AG08395 (cell line): Measurements from ENCODE around the gene SCN9A.
"Not testable (repeated sequence)": the region's sequence is repeated elsewhere in the genome, so short reads cannot be mapped to it uniquely, and the experiment has no call there.

ENCODE experiments used
- DNase-seq: peaks from one replicate; pipeline ENCODE4 v3.0.0; 2012; ENCODE audit warnings: mixed read lengths, low spot score

SCN9A gene

DNA sequence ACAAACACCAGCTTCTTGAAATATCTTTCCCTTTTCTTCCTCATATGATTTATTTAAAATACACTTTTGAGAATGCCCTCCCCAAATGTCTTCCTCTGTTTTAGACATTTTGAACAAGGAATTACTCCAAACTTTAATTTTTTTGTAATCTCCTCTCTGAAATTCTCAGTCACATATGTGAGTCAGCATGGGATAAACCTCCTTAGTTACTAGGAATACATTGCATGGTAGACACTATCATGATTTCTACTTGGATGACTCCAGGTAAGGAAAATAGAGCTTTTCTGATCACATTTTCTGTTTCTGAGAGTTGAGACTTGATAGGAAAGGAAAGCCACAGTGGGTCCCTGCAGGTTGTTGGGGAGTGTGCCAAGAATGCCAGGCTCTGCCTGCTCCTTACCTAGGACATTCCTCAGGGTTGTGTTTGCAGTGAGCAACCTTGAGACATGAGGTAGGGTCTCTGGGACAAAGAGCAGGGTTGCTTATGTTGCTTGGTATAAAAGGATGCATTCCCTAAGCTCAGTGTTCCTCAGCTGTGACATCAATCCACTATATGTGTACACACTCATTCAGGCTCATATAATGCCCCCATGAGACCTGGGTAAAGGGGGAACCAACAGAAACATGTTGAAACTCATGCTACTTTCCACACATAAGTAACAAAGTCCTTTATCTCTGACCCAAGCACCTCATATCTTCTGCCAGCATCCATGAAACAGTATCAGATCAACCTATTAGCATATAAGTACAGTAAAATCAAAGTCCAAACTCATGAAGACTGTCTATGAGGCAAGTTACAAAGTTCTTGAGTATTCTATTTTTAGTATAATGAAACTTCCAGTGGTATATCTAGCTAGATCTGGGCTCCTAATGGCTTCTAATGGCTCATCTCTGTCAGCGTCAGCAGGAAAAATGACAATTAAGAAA is 135.1 kb downstream of the SCN9A start:
- peak; percentile 10 for DNase-seq

DNA sequence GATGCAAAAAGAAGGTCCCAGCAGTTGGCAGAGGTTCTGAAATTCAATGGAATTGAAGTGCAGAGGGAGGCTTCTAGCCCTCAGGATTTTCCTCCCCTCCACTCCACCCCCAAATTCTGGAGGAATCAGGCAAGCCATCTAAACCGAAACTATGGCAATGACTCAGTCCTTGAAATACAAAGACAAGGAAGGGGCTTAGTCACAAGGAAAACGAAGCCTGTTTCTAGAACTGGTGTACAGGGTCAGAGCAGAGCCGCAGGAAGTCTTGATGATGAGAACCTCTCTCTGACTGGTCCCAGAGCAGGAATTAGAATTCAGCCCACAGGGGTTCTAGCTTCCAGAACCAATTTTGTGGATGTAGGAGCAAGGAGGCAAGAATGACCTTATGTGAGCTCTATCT is 136.2 kb downstream of the SCN9A start:
- peak; percentile 69 for DNase-seq

GRCh38 chr2:166238176-166238575 is 137.6 kb downstream of the SCN9A start:
- no peak for DNase-seq

GRCh38 chr2:166234112-166234846 is 141.5 kb downstream of the SCN9A start:
- peak; percentile 37 for DNase-seq

- DNase-seq, result no peak
Observed at GRCh38 chr2:166233244-166233643, 142.5 kb downstream of the SCN9A start.

DNA sequence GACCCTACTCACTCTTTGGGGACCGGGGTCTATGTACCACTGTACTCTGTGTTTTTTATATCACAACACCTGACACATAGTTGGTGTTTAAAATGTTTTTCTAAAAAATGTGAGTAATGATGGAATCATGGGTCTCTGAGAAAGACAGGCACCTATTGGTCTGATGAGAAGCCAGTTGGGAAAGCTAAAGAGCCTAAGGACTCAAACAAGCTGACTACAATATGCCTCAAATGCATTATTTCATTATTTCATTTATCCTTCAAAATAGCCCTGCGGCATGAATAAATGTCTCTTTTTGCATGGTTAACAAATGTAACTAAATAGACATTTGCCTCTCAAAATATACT is 145.0 kb downstream of the SCN9A start:
- no peak for DNase-seq

DNA sequence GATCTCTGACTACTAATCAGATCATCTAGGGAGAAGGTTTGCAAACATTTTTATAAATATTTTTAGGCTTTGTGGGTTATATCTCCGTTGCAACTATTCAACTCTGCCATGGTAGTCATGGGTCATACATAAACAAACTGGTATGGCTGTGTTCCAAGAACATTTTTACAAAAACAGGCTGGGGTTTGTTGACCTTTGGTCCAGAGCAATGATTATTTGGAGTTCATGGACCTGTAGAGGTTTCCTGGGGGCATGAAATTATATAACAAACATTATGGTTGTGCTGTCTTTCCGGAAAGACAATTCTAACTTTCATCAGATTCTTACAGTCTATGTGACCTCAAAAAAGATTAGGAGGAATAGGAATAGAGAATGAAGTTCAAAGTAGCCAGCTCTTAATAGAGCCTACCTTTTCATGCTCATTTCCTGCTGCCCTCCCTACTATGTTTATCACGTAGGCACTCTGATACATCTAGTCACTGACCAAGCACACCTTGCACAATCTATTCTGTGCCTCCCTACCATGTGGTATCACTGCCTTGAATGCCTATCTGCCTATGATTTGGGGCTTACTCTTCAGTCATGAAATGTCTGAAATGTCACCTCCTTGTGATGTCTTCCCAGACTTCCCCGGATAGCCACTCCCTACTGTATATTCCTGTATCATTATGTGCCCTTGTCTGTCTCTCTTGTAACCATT is 145.6 kb downstream of the SCN9A start:
- no peak for DNase-seq

GRCh38 chr2:166229678-166230023 is 146.1 kb downstream of the SCN9A start:
- no peak for DNase-seq

- DNase-seq, result no peak
Observed at GRCh38 chr2:166224197-166224596, 151.5 kb downstream of the SCN9A start.

- DNase-seq, result no peak
Observed at GRCh38 chr2:166223298-166223697, 152.4 kb downstream of the SCN9A start.

DNA sequence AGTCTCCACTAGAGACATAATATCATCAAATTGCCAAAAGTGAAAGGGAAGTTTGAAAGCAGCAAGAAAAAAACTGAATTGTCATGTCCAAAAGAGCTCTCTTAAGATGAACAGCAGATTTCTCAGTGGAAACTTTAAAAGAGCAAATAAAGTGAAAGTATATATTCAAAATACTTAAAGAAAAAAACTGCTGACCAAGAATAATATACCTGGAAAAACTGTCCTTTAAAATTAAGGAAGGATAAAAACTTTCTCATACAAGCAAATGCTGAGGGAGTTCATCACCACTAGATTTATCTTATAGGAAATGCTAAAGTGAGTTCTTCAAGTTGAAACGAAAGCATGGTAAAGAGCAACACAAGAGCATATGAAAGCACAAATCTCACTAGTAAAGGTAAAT is 164.7 kb downstream of the SCN9A start:
- no peak for DNase-seq

DNA sequence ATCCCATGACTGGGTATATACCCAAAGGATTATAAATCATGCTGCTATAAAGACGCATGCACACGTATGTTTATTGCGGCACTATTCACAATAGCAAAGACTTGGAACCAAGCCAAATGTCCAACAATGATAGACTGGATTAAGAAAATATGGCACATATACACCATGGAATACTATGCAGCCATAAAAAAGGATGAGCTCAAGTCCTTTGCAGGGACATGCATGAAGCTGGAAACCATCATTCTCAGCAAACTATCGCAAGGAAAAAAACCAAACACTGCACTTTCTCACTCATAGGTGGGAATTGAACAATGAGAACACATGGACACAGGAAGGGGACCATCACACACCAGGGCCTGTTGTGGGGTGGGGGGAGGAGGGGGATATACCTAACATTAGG is 165.8 kb downstream of the SCN9A start:
- not testable (repeated sequence) for DNase-seq

DNA sequence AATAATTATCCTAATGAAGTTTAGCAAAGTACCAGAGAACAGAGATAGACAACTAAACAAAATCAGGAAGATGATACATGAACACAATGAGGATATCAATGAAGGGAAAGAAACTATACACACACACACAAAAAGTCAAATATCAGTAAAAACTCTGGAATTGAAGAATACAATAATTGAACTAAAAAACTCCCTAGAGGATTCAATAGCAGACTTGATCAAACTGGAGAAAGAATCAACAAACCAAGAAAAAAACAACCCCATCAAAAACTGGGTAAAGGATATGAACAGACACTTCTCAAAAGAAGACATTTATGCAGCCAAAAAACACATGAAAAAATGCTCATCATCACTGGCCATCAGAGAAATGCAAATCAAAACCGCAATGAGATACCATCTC is 166.4 kb downstream of the SCN9A start:
- DNase-seq, result not testable (repeated sequence)

DNA sequence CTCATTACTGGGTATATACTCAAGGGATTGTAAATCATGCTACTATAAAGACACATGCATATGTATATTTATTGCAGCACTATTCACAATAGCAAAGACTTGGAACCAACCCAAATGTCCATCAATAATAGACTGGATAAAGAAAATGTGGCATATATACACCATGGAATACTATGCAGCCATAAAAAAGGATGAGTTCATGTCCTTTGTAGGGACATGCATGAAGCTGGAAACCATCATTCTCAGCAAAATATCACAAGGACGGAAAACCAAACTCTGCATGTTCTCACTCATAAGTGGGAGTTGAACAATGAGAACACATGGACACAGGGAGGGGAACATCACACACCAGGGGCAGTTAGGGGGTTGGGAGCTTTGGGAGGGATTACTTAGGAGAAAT is 169.6 kb downstream of the SCN9A start:
- not testable (repeated sequence) for DNase-seq

- no peak for DNase-seq
Observed at GRCh38 chr2:166202778-166203177, 173.0 kb downstream of the SCN9A start.

DNA sequence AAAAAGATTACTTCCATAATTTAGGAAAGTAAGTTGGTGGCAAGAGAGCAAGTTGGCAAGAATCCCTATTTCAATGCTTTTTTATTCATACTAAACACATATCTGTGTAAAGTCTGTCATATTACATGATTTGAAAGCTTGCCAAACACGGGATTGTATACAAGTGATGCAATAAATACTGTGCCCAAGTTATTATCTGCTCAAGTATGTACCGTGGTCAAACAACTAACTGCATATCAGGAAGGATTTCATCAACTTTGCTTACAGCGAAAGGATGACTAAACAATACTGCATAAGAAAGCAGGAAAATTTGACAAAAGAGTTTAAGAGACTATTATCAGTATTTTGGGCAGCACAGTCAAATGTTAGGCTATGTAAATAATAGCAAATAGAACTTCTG is 178.3 kb downstream of the SCN9A start:
- no peak for DNase-seq

GRCh38 chr2:166193407-166193806 is 182.3 kb downstream of the SCN9A start:
- DNase-seq, result no peak

DNA sequence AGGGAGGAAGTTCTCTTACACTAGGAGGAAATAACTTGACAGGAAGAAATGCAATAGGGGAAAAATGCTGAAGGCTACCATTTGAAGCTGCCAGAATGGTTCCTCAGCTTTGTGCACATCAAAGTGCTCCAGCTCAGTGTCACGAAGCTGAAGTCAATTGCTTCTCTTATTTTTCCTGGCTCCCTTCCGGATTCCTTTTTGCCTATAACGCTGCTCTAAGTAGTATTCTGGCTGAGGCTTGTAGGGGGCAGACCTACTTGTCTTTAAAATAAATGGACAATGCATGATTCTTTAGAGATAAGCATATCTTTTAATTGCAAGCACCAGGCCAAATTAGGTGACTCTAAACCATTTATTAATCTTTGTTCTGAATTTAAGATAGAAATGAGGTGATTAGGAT is 187.7 kb downstream of the SCN9A start:
- no peak for DNase-seq

- DNase-seq, result no peak
Observed at GRCh38 chr2:166184789-166185188, 191.0 kb downstream of the SCN9A start.

DNA sequence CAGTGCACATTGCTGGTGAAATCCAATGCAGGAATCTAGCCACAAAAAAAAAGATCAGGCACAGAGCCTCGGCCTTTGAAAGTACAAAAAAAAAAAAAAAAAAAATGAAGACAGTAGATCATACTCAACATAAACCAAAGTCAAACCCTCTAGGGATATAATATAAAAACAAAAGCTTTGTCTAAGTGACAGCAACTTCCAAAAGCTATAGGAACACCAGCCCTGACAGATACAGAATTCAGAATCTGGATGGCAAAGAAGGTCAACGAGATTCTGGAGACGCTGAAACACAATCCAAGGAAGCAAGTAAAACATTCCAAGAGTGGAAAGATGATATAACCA is 194.0 kb downstream of the SCN9A start:
- no peak for DNase-seq

DNA sequence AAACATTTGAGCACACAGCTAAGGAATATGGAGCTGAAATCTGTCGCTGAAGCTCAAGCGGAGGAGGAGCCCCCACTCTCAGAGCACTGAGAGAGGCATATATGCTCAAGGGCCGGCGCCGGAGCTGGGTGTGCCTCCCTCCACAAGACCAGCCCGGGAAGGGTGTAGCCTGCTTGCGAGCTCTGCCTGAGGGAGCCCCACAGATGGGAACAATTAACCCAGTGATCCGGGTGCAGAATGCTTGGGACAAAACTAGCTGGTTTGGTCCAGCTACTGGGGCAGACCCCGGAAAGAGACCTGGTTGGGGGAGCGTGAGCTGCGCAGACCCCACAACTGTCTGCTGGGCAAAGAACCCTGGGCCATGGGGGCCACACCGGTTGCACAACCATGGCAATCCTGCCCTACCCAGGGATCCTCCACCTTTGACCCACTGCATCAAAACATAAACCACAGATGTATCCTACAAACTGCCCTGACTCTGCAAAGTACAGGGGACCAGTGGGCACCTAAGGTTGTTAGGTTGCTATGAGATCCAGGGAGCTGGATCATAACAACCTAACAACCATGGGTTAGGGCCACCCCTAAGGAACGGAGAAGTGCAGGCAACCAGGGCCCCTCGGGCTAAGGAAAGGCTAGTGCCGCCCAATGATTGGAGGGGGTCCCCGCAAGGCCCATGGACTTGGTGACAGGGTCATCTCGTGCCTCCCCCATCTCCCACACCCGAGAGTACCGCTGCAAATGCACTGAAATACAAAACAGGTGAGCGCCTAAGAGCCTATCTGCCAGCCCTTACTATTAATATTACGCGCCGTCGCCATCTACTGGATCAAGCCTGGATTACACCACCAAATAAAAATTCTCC is 194.6 kb downstream of the SCN9A start:
- peak; percentile 50 for DNase-seq

DNA sequence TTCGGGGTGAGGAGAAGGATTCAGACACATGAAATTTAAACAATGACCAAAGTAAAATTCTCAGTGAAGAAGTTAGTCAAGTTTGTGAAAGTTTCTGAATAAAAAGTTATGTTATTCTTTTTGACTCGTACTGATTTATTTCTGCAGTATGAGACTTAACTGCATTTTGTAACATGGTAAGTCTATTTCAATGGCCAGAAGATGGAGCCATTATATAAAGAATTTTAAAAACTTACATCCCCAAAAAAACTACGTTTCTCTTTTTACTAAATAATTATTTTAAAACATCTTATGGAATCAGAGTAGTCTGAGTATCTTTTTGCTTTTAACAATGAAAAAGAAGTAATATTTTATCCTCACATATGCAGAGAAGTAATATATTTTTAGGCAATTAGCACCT is 196.5 kb downstream of the SCN9A start:
- DNase-seq, result no peak
